Activated CD4-positive, alpha-beta T cell treated with anti-CD3 and anti-CD28 coated beads, Interleukin-2, amount 10 ng/mL, durations not matched to agents 24 days and 14 days (primary cell): ENCODE measurements around the gene KBTBD2. TPM values are rescaled to one million over a fixed set of nuclear protein-coding genes. Genes with fewer than 3 reads are reported as not detected.
"Not testable (repeated sequence)": the region's sequence is repeated elsewhere in the genome, so short reads cannot be mapped to it uniquely, and the experiment has no call there.

Source experiments
- DNase-seq: peaks from one replicate; pipeline ENCODE4 v3.0.0; 2022
- H3K27ac Mint-ChIP-seq: one replicate; pipeline ENCODE4 v1.8.0; 2022; ENCODE audit warnings: mild to moderate bottlenecking, mixed read lengths
- H3K27me3 Mint-ChIP-seq: one replicate; pipeline ENCODE4 v1.8.0; 2022; ENCODE audit warnings: mixed read lengths
- H3K36me3 Mint-ChIP-seq: one replicate; pipeline ENCODE4 v1.8.0; 2022; ENCODE audit warnings: low read depth, mild to moderate bottlenecking, mixed read lengths
- H3K4me1 Mint-ChIP-seq: one replicate; pipeline ENCODE4 v1.8.0; 2021; ENCODE audit warnings: mixed read lengths
- H3K4me3 Mint-ChIP-seq: one replicate; pipeline ENCODE4 v1.8.0; 2022; ENCODE audit warnings: mild to moderate bottlenecking, moderate library complexity, mixed read lengths
- H3K9me3 Mint-ChIP-seq: one replicate; pipeline ENCODE4 v1.8.0; 2021; ENCODE audit warnings: mixed read lengths
- intact Hi-C: fragments of 100-400 bp; cut with micrococcal nuclease; formaldehyde crosslinking; loops from one replicate; pipeline ENCODE4 v1.15.1; 2023
- total RNA-seq: library from RNA; stranded (reverse); gene quantifications from 2 replicates; pipeline ENCODE4 v1.2.3, GENCODE V29; 2022

Gene KBTBD2
- total RNA-seq, 1 donor from 2014 or later = 31.5 TPM

- no peak for DNase-seq
- Mint-ChIP-seq H3K4me3 (peak overlapping the region; percentile 37), H3K36me3 (peaks cover 23% of the 10 kb centered on the region), H3K4me1 (peaks cover 57% of the 10 kb centered on the region), H3K9me3 (no peaks in the 10 kb centered on the region), H3K27me3 (peaks cover 2% of the 10 kb centered on the region), H3K27ac (peak overlapping the region; percentile 59)
- intact Hi-C loops = no loop called here
These were observed 3.1 kb downstream of the KBTBD2 start for GRCh38 chr7:32888505-32888904.

GRCh38 chr7:32887395-32887794, 4.2 kb downstream of the KBTBD2 start:
- intact Hi-C loops = no loop called here
- no peak for DNase-seq
- Mint-ChIP-seq H3K36me3 (peaks cover 23% of the 10 kb centered on the region), H3K27ac (no peak overlapping the region), H3K4me1 (peaks cover 52% of the 10 kb centered on the region), H3K27me3 (peaks cover 2% of the 10 kb centered on the region), H3K4me3 (no peak overlapping the region), H3K9me3 (no peaks in the 10 kb centered on the region)

DNA sequence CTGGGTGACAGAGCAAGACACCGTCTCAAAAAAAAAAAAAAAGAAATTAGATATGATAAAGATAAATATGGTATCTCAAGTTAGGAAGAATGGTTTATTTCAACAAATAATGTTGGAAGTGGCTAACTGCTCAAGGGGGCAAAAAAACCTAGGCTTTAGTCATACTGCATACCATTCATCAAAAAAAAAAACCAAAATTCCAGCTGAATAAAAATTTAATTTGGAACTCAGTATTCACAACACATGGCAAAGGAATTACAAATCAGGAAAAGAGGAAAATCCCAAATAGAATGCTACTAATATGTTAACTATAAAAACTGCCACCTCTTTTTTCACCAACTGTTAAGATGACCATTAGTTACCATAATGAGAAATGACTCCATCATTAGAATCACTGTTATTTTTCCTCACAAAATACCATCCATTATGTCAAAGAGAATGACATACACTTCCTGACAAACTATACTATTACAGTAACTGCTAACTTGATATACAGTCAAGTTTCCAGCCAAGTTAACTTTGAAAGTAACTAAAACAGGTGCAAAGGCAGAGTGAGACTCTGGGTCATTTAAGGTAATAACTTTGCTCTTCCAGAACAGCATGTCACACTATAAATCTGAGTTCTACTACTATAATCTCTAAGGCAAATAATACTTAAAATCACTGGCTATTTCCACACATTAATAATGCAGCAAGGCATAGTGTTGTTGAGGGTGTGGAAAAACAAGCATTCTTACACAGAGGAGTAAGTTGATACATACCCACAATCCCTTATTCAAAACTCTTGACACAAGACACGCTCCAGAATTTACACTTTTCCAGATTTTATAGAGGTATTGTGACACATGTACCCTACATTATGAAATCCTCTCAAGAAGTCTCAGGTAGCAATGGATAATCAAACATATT, 10.2 kb downstream of the KBTBD2 start:
- Mint-ChIP-seq H3K36me3 (peaks cover 22% of the 10 kb centered on the region), H3K4me3 (no peak overlapping the region), H3K9me3 (no peaks in the 10 kb centered on the region), H3K4me1 (peaks cover 35% of the 10 kb centered on the region), H3K27ac (peak overlapping the region; percentile 57), H3K27me3 (no peaks in the 10 kb centered on the region)
- no peak for DNase-seq
- intact Hi-C loops = no loop called here

- DNase-seq = no peak
- peaks cover 29% of the 10 kb centered on the region for H3K36me3 Mint-ChIP-seq
- peak overlapping the region; percentile 7 for H3K4me3 Mint-ChIP-seq
- no peaks in the 10 kb centered on the region for H3K9me3 Mint-ChIP-seq
- H3K27me3 Mint-ChIP-seq = no peaks in the 10 kb centered on the region
- intact Hi-C loops = no loop called here
- peak overlapping the region; percentile 52 for H3K27ac Mint-ChIP-seq
- peaks cover 31% of the 10 kb centered on the region for H3K4me1 Mint-ChIP-seq
These were observed 12.1 kb downstream of the KBTBD2 start for GRCh38 chr7:32879460-32879859.

DNA sequence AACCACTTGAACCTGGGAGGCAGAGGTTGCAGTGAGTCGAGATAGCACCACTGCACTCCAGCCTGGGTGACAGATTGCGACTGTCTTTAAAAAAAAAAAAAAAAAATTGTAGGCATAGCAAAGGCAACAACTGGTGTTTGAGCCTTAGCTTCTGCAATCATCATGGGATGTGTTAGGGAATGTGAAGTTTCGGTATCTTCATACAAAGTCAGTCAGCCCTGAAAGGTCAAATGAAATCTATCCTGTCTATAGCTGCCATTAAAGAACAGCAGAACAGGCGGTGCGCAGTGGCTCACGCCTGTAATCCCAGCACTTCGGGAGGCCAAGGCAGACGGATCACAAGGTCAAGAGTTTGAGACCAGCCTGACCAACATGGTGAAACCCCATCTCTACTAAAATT, 13.5 kb downstream of the KBTBD2 start:
- H3K27me3 Mint-ChIP-seq, DNase-seq, intact Hi-C loops, H3K4me3 Mint-ChIP-seq, H3K9me3 Mint-ChIP-seq, H3K27ac Mint-ChIP-seq: not testable (repeated sequence)
- Mint-ChIP-seq H3K36me3 (peaks cover 33% of the 10 kb centered on the region), H3K4me1 (peaks cover 25% of the 10 kb centered on the region)

DNA sequence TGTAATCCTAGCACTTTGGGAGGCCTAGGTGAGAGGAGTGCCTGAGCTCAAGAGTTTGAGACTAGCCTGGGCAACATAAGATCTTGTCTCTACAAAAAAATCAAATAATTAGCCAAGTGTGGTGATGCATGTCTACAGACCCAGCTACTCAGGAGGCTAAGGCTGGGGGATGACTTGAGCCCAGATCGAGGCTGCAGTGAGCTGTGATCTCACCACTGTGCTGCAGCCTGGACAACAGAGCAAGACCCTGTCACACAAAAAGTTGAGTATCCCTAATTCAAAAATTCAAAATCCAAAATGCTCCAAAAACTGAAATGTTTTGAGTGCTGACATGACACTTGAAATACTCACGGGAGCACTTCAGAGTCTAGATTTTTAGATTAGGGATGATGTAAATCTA, 19.1 kb downstream of the KBTBD2 start:
- no peaks in the 10 kb centered on the region for H3K27me3 Mint-ChIP-seq
- intact Hi-C loops = no loop called here

DNA sequence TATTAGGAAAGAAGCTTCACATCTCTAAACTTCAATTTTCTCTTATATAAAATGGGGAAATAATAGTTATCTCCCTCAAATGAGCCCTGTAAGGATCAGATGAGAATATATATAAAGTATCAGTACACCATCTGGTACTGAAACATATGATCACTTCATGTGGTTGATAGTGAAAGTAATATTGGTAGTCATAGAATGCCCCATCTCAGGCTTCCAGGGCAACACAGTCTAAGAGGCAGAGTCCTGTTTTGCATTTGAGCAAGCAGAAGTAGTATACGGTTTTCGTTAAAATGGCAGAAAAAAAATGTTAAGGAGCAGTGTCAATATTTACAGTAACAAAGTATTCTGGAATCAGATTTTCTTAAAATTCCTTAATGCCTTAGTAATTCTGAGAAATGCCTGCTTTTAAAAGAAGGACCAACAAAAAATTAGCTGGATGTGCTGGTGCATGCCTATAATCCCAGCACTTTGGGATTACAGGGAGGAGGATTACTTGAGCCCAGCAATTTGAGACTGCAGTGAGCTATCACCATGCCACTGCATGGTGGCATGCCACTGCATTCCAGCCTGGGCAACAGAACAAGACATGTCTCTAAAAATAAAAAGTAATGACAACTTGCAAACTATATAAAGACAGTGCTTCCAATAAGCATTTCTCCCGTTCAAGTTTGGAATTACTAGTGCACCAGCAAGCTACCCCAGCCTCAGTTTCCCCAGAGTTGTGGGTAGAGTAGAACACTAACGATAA, 19.8 kb downstream of the KBTBD2 start:
- no peak overlapping the region for H3K4me3 Mint-ChIP-seq
- no peak for DNase-seq
- no peaks in the 10 kb centered on the region for H3K9me3 Mint-ChIP-seq
- no peaks in the 10 kb centered on the region for H3K27me3 Mint-ChIP-seq
- intact Hi-C loops = loop anchor here (2.0 kb wide), 1 partner anchor 19 kb away; the partner anchor contains the start of gene KBTBD2
- peaks cover 61% of the 10 kb centered on the region for H3K36me3 Mint-ChIP-seq
- H3K27ac Mint-ChIP-seq = no peak overlapping the region
- H3K4me1 Mint-ChIP-seq = peaks cover 19% of the 10 kb centered on the region

More for the DNA sequence above, 19.1 kb downstream of the KBTBD2 start:
- peaks cover 61% of the 10 kb centered on the region for H3K36me3 Mint-ChIP-seq
- H3K27ac Mint-ChIP-seq = no peak overlapping the region
- DNase-seq = no peak
- H3K4me3 Mint-ChIP-seq = no peak overlapping the region
- no peaks in the 10 kb centered on the region for H3K9me3 Mint-ChIP-seq
- peaks cover 19% of the 10 kb centered on the region for H3K4me1 Mint-ChIP-seq

DNA sequence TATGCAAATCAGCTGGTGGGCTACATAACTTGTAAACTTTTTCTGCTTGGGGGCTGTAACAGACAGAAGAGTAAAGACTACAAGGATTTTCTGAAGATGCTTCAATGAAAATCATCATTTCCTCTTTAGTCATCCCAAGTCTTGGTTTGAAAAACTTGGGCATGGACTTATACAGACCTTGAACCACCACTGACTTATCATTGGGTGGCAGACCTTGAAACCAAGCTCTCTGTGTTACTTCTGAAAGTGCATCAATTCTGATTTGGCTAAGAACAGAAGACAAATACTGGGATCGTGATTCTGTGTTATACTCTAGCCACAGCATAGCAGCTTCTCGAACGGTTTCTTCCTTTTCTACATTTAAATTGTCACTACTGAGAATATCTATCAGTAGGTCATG, 21.3 kb downstream of the KBTBD2 start:
- Mint-ChIP-seq H3K9me3 (peaks cover 7% of the 10 kb centered on the region), H3K36me3 (peaks cover 71% of the 10 kb centered on the region), H3K4me3 (no peak overlapping the region), H3K4me1 (peaks cover 21% of the 10 kb centered on the region), H3K27me3 (no peaks in the 10 kb centered on the region), H3K27ac (no peak overlapping the region)
- intact Hi-C loops = loop anchor here (2.0 kb wide), 1 partner anchor 21 kb away; the partner anchor contains the start of gene KBTBD2
- DNase-seq = no peak

DNA sequence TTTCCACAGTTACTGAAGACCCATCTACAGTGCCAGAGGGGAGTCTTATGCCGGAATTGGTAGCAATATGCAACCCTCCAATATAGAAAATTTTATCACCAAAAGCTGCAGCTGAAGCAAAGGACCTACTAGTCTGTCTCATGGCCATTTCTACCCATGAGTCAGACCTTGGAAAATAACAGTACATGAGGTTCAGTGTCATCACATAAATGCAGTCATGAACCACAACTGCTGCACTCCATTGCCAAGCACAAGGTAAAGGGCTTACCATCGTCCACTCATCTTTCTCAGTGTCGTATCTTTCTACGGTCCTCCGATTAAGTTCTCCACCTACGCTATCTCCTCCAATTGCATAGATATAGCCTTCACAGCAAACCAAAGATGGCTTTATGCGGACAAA, 21.8 kb downstream of the KBTBD2 start:
- Mint-ChIP-seq H3K4me3 (no peak overlapping the region), H3K36me3 (peaks cover 69% of the 10 kb centered on the region), H3K27me3 (no peaks in the 10 kb centered on the region), H3K9me3 (peaks cover 7% of the 10 kb centered on the region), H3K4me1 (peaks cover 21% of the 10 kb centered on the region), H3K27ac (no peak overlapping the region)
- intact Hi-C loops = loop anchor here (2.0 kb wide), 1 partner anchor 21 kb away; the partner anchor contains the start of gene KBTBD2
- no peak for DNase-seq

DNA sequence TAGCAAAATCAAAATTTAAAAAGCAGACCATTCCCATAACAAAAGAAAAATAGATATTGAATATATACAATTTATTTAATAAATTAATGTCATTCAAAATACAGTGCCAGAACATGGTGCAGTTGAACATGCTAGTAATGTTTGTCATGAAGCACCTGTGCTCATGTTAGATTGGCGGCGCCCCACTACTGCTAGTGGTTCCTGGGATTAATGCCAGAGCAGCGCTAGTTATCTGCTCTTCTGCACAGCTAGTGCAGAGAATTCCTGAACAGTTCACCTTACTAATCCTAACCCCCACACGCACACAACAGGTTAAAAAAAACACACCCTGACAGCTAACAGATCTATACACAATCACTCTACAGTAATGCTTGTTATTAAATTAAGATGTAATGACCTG, 23.4 kb downstream of the KBTBD2 start:
- Mint-ChIP-seq H3K4me1 (peaks cover 24% of the 10 kb centered on the region), H3K27me3 (no peaks in the 10 kb centered on the region), H3K4me3 (no peak overlapping the region), H3K9me3 (peaks cover 7% of the 10 kb centered on the region), H3K27ac (no peak overlapping the region), H3K36me3 (peaks cover 78% of the 10 kb centered on the region)
- DNase-seq = no peak
- intact Hi-C loops = no loop called here

DNA sequence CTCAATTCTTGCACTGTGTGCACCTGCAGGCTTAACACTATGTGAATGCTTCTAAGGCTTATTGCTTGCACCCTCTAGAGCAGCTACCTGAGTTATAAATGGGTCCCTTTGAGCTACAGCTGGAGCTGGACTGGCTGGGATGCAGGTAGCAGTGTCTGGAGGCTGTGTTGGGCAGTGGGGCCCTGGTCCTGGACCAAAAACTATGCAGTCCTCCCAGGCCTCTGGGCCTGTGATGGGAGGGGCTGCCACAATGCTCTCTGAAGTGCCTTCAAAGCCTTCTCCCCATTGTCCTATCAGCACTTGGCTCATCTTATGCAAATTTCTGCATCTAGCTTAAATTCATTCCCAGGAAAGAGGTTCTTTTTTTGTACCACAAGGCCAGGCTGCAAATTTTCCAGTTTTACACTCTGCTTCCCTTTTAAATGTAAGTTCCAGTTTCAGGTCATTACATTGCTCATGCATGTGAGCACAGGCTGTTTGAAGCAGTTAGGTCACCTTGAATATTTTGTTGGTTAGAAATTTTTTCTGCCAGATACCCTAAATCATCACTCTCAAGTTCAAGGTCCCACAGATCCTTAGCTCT, 26.0 kb downstream of the KBTBD2 start:
- no peak for DNase-seq
- intact Hi-C loops = no loop called here
- peaks cover 3% of the 10 kb centered on the region for H3K27me3 Mint-ChIP-seq
- peaks cover 7% of the 10 kb centered on the region for H3K9me3 Mint-ChIP-seq
- no peak overlapping the region for H3K27ac Mint-ChIP-seq
- peaks cover 14% of the 10 kb centered on the region for H3K4me1 Mint-ChIP-seq
- H3K4me3 Mint-ChIP-seq = no peak overlapping the region
- H3K36me3 Mint-ChIP-seq = peaks cover 61% of the 10 kb centered on the region

GRCh38 chr7:32863872-32864271, 27.7 kb downstream of the KBTBD2 start:
- H3K27ac Mint-ChIP-seq, DNase-seq, intact Hi-C loops, H3K27me3 Mint-ChIP-seq, H3K9me3 Mint-ChIP-seq, H3K4me3 Mint-ChIP-seq: not testable (repeated sequence)
- Mint-ChIP-seq H3K4me1 (peaks cover 16% of the 10 kb centered on the region), H3K36me3 (peaks cover 47% of the 10 kb centered on the region)

DNA sequence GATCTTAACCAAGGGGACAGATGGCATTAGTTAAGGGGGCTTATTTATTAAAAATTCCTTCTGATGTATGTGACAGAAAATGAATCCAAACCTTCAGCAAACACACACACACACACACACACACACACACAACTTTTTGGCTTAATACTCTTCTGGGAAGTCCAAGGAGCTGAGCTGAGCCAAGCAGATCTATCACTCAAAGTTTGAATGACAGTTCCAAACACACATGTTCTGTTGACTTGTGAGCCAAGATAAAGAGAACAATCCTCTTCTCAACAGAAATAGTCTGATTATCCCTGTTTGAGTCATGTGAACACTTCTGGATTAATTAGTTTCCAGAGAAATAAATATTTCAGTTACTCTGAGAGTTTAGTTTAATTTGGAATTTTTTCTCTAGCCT, 31.5 kb downstream of the KBTBD2 start:
- peaks cover 24% of the 10 kb centered on the region for H3K27me3 Mint-ChIP-seq
- no peak overlapping the region for H3K4me3 Mint-ChIP-seq
- no peaks in the 10 kb centered on the region for H3K9me3 Mint-ChIP-seq
- H3K36me3 Mint-ChIP-seq = peaks cover 14% of the 10 kb centered on the region
- DNase-seq = no peak
- intact Hi-C loops = no loop called here
- H3K27ac Mint-ChIP-seq = no peak overlapping the region
- H3K4me1 Mint-ChIP-seq = peaks cover 12% of the 10 kb centered on the region

GRCh38 chr7:32858648-32859047, 32.9 kb downstream of the KBTBD2 start:
- intact Hi-C loops = no loop called here
- H3K9me3 Mint-ChIP-seq = no peaks in the 10 kb centered on the region
- no peak for DNase-seq
- H3K27ac Mint-ChIP-seq = no peak overlapping the region
- peaks cover 4% of the 10 kb centered on the region for H3K36me3 Mint-ChIP-seq
- peaks cover 34% of the 10 kb centered on the region for H3K27me3 Mint-ChIP-seq
- no peak overlapping the region for H3K4me3 Mint-ChIP-seq
- H3K4me1 Mint-ChIP-seq = peaks cover 11% of the 10 kb centered on the region
